Mesothelial cell of epicardium (in vitro differentiated cells): ENCODE results near the gene AKT1S1. TPM values are rescaled to one million over a fixed set of nuclear protein-coding genes. Genes with fewer than 3 reads are reported as not detected.

Experiments
- DNase-seq, 2 experiments: peaks; one replicate each; pipeline ENCODE4 v3.0.0; 2021; ENCODE audit warnings: low spot score in 2 of 2; ENCODE audit not compliant: unreplicated experiment in 2 of 2
- H3K27ac Mint-ChIP-seq: 2 replicates; pipeline ENCODE4 v1.8.0; 2021; ENCODE audit warnings: mixed read lengths
- H3K27me3 Mint-ChIP-seq: 2 replicates; pipeline ENCODE4 v1.8.0; 2021; ENCODE audit warnings: low read depth, mixed read lengths
- H3K36me3 Mint-ChIP-seq: 2 replicates; pipeline ENCODE4 v1.8.0; 2021; ENCODE audit warnings: mixed read lengths
- H3K4me1 Mint-ChIP-seq: 2 replicates; pipeline ENCODE4 v1.8.0; 2021; ENCODE audit warnings: mixed read lengths
- H3K4me3 Mint-ChIP-seq: 2 replicates; pipeline ENCODE4 v1.8.0; 2021; ENCODE audit warnings: mild to moderate bottlenecking, moderate library complexity, mixed read lengths
- H3K9me3 Mint-ChIP-seq: 2 replicates; pipeline ENCODE4 v1.8.0; 2021; ENCODE audit warnings: mixed read lengths
- total RNA-seq: library from RNA; stranded (reverse); gene quantifications from 3 replicates; pipeline ENCODE4 v1.2.1, GENCODE V29; 2021
- TF ChIP-seq, protein P1 (sequence below): fragments of 200-600 bp; sonication (generic); IDR thresholded peaks from one replicate; pipeline ENCODE4 v1.5.0; 2021; ENCODE audit warnings: antibody characterized with exemption; ENCODE audit not compliant: unreplicated experiment

AKT1S1 gene
- total RNA-seq, 1 donor from 2014 or later = 41.8 TPM

DNA sequence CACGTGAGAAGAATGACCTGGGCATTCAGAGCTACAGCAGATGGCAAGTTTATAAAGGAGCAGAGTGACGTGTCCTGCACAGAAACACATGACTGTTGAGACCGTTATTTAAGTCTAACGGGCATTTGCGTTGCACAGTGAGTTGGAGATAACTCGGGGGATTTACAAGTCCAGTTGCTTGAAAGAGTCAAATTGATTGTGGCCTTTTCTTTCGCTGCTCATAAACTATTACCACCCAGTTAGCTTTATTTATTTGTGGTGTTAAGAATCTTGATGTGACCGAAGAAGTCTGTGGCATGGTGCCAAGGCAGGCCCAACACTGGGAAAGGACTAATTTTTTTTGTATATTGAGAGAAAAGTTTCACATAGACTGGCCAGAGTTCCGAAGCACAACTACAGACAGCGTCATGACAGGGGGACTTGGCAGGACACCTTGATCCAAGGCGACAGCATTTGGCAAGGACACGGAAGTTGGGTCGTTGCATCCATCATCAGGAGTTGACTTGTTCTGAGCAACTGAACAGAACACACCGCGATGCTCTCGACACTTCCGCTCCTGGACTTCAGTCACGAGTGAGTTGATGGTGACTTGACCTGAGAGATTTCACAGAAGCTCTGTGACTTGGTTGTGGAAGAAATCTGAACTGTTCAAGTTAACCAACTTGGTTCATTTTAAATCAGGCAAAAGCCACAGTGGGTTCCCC is 38.1 kb downstream of the AKT1S1 start:
- no peak overlapping the region for H3K27ac Mint-ChIP-seq
- H3K27me3 Mint-ChIP-seq = no peaks in the 10 kb centered on the region
- H3K4me3 Mint-ChIP-seq = no peak overlapping the region
- no peak for DNase-seq
- no peaks in the 10 kb centered on the region for H3K9me3 Mint-ChIP-seq
- peaks cover 42% of the 10 kb centered on the region for H3K36me3 Mint-ChIP-seq
- no peaks in the 10 kb centered on the region for H3K4me1 Mint-ChIP-seq
- TF ChIP-seq, protein P1, sequence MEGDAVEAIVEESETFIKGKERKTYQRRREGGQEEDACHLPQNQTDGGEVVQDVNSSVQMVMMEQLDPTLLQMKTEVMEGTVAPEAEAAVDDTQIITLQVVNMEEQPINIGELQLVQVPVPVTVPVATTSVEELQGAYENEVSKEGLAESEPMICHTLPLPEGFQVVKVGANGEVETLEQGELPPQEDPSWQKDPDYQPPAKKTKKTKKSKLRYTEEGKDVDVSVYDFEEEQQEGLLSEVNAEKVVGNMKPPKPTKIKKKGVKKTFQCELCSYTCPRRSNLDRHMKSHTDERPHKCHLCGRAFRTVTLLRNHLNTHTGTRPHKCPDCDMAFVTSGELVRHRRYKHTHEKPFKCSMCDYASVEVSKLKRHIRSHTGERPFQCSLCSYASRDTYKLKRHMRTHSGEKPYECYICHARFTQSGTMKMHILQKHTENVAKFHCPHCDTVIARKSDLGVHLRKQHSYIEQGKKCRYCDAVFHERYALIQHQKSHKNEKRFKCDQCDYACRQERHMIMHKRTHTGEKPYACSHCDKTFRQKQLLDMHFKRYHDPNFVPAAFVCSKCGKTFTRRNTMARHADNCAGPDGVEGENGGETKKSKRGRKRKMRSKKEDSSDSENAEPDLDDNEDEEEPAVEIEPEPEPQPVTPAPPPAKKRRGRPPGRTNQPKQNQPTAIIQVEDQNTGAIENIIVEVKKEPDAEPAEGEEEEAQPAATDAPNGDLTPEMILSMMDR = no peak

DNA sequence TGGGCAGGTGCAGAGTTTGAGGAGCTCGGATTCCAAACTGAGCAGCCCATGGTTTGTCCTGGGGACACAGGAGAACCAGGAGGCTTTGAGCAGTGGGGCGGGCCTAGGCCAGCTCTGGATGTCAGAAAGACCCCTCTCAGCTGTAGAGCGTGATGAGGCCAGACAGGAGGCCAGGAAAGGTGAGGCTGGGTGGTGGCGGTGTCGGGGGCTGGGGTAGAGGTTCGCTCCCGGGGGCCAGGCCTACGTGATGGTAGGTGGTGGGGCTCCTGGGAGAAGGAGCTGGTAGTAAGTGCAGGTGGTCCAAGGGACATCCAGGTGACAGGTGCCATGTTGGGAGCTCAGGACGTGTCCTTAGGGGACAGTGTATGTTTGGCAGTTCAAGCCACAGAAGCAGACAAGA is 39.7 kb downstream of the AKT1S1 start:
- Mint-ChIP-seq H3K27ac (no peak overlapping the region), H3K4me1 (no peaks in the 10 kb centered on the region), H3K4me3 (no peak overlapping the region), H3K27me3 (no peaks in the 10 kb centered on the region), H3K9me3 (no peaks in the 10 kb centered on the region), H3K36me3 (peaks cover 45% of the 10 kb centered on the region)
- TF ChIP-seq, protein P1 = no peak
- DNase-seq = no peak

DNA sequence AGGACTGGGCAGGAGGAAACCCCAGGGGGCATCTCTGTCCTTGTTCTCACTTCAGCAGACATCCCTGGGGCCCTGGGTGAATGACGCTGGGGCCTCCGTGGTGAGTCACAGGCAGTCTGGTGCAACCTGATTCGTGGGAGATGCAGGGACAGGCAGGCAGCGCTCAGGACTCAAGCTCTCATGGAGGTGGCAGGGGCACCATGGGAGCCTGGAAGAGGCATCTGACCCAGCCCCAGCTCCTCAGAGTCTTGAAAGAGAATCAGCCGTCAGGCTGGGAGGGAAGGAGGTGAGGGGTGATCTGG is 40.2 kb downstream of the AKT1S1 start:
- DNase-seq = no peak
- H3K9me3 Mint-ChIP-seq = no peaks in the 10 kb centered on the region
- no peak overlapping the region for H3K27ac Mint-ChIP-seq
- H3K4me1 Mint-ChIP-seq = no peaks in the 10 kb centered on the region
- H3K4me3 Mint-ChIP-seq = no peak overlapping the region
- TF ChIP-seq, protein P1 = no peak
- H3K36me3 Mint-ChIP-seq = peaks cover 47% of the 10 kb centered on the region
- no peaks in the 10 kb centered on the region for H3K27me3 Mint-ChIP-seq

DNA sequence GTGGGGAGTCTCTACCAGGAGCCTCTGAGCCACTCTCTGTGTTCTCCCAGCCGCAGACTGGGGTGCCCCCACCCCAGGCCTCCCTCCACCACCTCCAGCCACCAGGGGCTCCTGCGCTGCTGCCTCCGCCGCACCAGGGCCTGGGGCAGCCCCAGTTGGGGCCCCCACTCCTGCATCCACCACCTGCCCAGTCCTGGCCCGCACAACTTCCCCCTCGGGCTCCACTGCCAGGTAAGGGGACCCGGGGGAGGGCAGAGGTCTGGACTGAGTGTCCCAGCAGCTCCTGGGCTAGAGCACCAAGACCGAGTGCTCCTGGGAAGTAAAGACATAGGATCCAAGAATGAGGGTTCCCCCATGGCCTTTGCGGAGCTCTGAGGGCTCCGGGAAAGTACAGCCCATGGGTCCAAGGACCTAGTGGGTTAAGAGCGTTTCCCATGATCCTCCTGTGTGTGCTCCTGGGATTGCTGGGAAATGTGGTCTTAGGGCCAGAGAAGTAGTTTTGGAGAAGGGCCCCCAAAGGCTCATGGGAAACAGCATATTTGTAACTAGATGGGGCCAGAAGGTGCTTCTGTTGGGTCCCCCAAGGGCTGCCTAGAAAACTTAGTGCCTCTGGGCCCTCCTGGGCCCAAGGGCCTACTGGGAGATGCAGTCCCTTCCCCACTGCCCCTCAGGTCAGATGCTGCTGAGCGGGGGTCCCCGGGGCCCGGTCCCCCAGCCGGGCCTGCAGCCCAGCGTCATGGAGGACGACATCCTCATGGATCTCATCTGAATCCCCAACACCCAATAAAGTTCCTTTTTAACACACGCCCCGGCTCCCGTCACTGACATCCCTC is 40.8 kb downstream of the AKT1S1 start:
- Mint-ChIP-seq H3K4me1 (no peaks in the 10 kb centered on the region), H3K27ac (no peak overlapping the region), H3K27me3 (no peaks in the 10 kb centered on the region), H3K9me3 (no peaks in the 10 kb centered on the region), H3K36me3 (peaks cover 47% of the 10 kb centered on the region), H3K4me3 (no peak overlapping the region)
- no peak for DNase-seq
- TF ChIP-seq, protein P1 = no peak

DNA sequence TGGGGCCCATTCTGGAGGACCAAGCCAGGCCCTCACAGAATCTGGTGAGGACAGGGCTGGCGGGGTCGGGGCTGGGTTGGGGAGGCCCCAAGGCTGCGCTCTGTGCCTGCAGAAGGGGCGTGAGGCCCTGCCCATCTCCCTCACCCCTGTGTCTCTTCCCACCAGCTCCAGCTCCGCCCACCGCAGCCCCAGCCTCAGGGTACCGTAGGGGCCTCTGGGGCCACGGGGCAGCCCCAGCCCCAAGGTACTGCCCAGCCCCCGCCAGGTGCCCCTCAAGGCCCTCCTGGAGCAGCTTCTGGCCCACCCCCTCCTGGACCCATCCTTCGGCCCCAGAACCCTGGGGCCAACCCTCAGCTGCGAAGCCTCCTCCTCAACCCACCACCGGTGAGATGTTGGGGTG is 41.6 kb downstream of the AKT1S1 start:
- no peak overlapping the region for H3K27ac Mint-ChIP-seq
- H3K36me3 Mint-ChIP-seq = peaks cover 44% of the 10 kb centered on the region
- no peak overlapping the region for H3K4me3 Mint-ChIP-seq
- no peaks in the 10 kb centered on the region for H3K4me1 Mint-ChIP-seq
- TF ChIP-seq, protein P1 = no peak
- no peak for DNase-seq
- no peaks in the 10 kb centered on the region for H3K27me3 Mint-ChIP-seq
- H3K9me3 Mint-ChIP-seq = no peaks in the 10 kb centered on the region
